MM.1S (cell line): ENCODE results near the gene NHSL2.

Experiments
- EZH2 ChIP-seq: fragments of 300-600 bp; sonication (generic); optimal IDR thresholded peaks from 2 replicates; pipeline ENCODE3; 2017; ENCODE audit warnings: low read depth, mild to moderate bottlenecking, antibody characterized with exemption, low read length, mixed read lengths
- EZH2phosphoT487 ChIP-seq: fragments of 300-600 bp; sonication (generic); IDR thresholded peaks from 2 replicates; pipeline ENCODE4 v1.6.1; 2018; ENCODE audit warnings: antibody characterized with exemption, low read length
- TF ChIP-seq, protein P1 (sequence below): fragments of 300-600 bp; sonication (generic); IDR thresholded peaks from 2 replicates; pipeline ENCODE4 v1.5.1; 2016; ENCODE audit warnings: antibody characterized with exemption, low read length, mixed read lengths

DNA sequence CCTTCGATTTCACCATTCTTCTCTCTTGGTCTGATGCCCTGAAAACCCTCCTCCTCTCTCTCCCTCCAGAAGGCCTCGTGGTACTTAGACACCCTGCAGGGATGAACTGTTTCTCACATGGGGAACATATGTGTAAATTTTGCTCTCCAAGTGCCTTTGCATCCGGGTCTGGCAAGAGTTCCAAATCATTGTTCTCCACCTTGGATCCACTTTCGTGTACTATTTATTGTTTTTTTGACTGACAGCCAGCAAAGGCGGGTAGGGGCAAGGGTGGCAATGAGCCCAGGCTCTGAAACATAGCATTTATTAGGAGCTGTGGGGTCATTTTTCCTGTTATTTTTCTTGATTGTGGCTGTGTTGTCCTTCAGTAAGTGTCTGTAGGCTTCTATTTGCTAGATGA, 139.4 kb downstream of the NHSL2 start:
- TF ChIP-seq EZH2phosphoT487: no peak
- no peak for TF ChIP-seq EZH2
- TF ChIP-seq, protein P1, sequence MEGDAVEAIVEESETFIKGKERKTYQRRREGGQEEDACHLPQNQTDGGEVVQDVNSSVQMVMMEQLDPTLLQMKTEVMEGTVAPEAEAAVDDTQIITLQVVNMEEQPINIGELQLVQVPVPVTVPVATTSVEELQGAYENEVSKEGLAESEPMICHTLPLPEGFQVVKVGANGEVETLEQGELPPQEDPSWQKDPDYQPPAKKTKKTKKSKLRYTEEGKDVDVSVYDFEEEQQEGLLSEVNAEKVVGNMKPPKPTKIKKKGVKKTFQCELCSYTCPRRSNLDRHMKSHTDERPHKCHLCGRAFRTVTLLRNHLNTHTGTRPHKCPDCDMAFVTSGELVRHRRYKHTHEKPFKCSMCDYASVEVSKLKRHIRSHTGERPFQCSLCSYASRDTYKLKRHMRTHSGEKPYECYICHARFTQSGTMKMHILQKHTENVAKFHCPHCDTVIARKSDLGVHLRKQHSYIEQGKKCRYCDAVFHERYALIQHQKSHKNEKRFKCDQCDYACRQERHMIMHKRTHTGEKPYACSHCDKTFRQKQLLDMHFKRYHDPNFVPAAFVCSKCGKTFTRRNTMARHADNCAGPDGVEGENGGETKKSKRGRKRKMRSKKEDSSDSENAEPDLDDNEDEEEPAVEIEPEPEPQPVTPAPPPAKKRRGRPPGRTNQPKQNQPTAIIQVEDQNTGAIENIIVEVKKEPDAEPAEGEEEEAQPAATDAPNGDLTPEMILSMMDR: no peak
